Left hindlimb (tissue), 1 donor: ENCODE measurements around the gene SYNGR4.
"Not testable (repeated sequence)": the region's sequence is repeated elsewhere in the genome, so short reads cannot be mapped to it uniquely, and the experiment has no call there.

ENCODE experiments used
- DNase-seq: peaks from one replicate; pipeline ENCODE4 v3.0.0-alpha.2; 2018

SYNGR4 gene

GRCh38 chr19:48371771-48372170 is 7.6 kb downstream of the SYNGR4 start:
- not testable (repeated sequence) for DNase-seq

GRCh38 chr19:48372904-48373303 is 8.7 kb downstream of the SYNGR4 start:
- DNase-seq, result no peak

GRCh38 chr19:48373567-48373966 is 9.4 kb downstream of the SYNGR4 start:
- no peak for DNase-seq

- DNase-seq, result no peak
Measured at GRCh38 chr19:48378194-48378570, 14.0 kb downstream of the SYNGR4 start.

GRCh38 chr19:48379058-48379457 is 14.9 kb downstream of the SYNGR4 start:
- DNase-seq, result no peak

- no peak for DNase-seq
Measured at GRCh38 chr19:48381178-48381950, 17.2 kb downstream of the SYNGR4 start.

- no peak for DNase-seq
Measured at GRCh38 chr19:48382286-48382685, 18.1 kb downstream of the SYNGR4 start.

- DNase-seq, result no peak
Measured at GRCh38 chr19:48385461-48386087, 21.4 kb downstream of the SYNGR4 start.

- DNase-seq, result no peak
Measured at GRCh38 chr19:48386981-48387380, 22.8 kb downstream of the SYNGR4 start.

GRCh38 chr19:48390188-48391099 is 26.3 kb downstream of the SYNGR4 start:
- peak; percentile 81 for DNase-seq

- peak; percentile 88 for DNase-seq
Measured at GRCh38 chr19:48391100-48392005, 27.2 kb downstream of the SYNGR4 start, which contains the start of gene KDELR1. TSS of gene KDELR1 (minus strand) at chr19:48391551. CDS start at chr19:48391358, 193 bp downstream.

GRCh38 chr19:48392006-48392344 is 27.8 kb downstream of the SYNGR4 start:
- not testable (repeated sequence) for DNase-seq

GRCh38 chr19:48392860-48393558 is 28.8 kb downstream of the SYNGR4 start:
- no peak for DNase-seq

- DNase-seq, result no peak
Measured at GRCh38 chr19:48393559-48394330, 29.6 kb downstream of the SYNGR4 start, which contains the start of gene GRIN2D. TSS of gene GRIN2D (plus strand) at chr19:48393668. CDS start at chr19:48398393, 4,725 bp downstream.

- no peak for DNase-seq
Measured at GRCh38 chr19:48394331-48395169, 30.4 kb downstream of the SYNGR4 start.

GRCh38 chr19:48395170-48395455 is 30.9 kb downstream of the SYNGR4 start:
- no peak for DNase-seq

- no peak for DNase-seq
Measured at GRCh38 chr19:48395499-48395898, 31.3 kb downstream of the SYNGR4 start.

GRCh38 chr19:48396016-48396823 is 32.1 kb downstream of the SYNGR4 start:
- DNase-seq, result no peak

GRCh38 chr19:48396824-48397176 is 32.6 kb downstream of the SYNGR4 start:
- no peak for DNase-seq
